H1 (cell line): ENCODE measurements around the gene MAN1C1. TPM values are rescaled to one million over a fixed set of nuclear protein-coding genes. Genes with fewer than 3 reads are reported as not detected.

Experiments
- CTCF ChIA-PET: fragments of 300-600 bp; sonication (Branson Sonifier 250); formaldehyde crosslinking; loops from one replicate; lab custom pipeline; 2021; ENCODE audit not compliant: partially characterized antibody; lab: Charles Lee
- POLR2A ChIA-PET: fragments of 300-600 bp; sonication (Branson Sonifier 250); formaldehyde crosslinking; loops from one replicate; lab custom pipeline; 2021; ENCODE audit warnings: inconsistent platforms; ENCODE audit not compliant: partially characterized antibody; lab: Charles Lee
- DNase-seq, 2 experiments: peaks; one replicate each; pipeline versions ENCODE4 v3.0.0 to v3.0.0-alpha.2; 2010 to 2022; ENCODE audit warnings: low spot score in 2 of 2, low read depth in 1 of 2, mixed read lengths in 1 of 2
- FAIRE-seq: peaks from 2 replicates; lab custom pipeline; 2011; peaks lifted over from hg19 to GRCh38; lab: Jason Lieb, UNC
- H2AFZ ChIP-seq: 2 replicates; pipeline ENCODE4 v1.8.1; 2012; ENCODE audit warnings: low read length, inconsistent platforms
- H2AK5ac ChIP-seq: 2 replicates; pipeline ENCODE4 v1.6.1; 2013; ENCODE audit warnings: low read depth, low read length
- H2BK120ac ChIP-seq: replicated peaks from 2 replicates; pipeline ENCODE3; 2013; ENCODE audit warnings: low read depth, low read length, inconsistent platforms
- H2BK12ac ChIP-seq: 2 replicates; pipeline ENCODE4 v1.6.1; 2013; ENCODE audit warnings: low read depth, low read length
- H2BK15ac ChIP-seq: 2 replicates; pipeline ENCODE4 v1.6.1; 2013; ENCODE audit warnings: low read length
- H2BK20ac ChIP-seq: 2 replicates; pipeline ENCODE4 v1.6.1; 2013; ENCODE audit warnings: low read length
- H2BK5ac ChIP-seq: 2 replicates; pipeline ENCODE4 v1.6.1; 2013; ENCODE audit warnings: low read depth, low read length
- H3K14ac ChIP-seq: 2 replicates; pipeline ENCODE4 v1.6.1; 2013; ENCODE audit warnings: inconsistent platforms; ENCODE audit not compliant: insufficient read length
- H3K18ac ChIP-seq: 2 replicates; pipeline ENCODE4 v1.6.1; 2013; ENCODE audit warnings: low read length; ENCODE audit errors: extremely low read depth
- H3K23ac ChIP-seq: 2 replicates; pipeline ENCODE4 v1.6.1; 2013; ENCODE audit warnings: inconsistent platforms; ENCODE audit not compliant: insufficient read length
- H3K23me2 ChIP-seq: 2 replicates; pipeline ENCODE4 v1.6.1; 2013; ENCODE audit warnings: low read depth, low read length
- H3K27ac ChIP-seq: 2 replicates; pipeline ENCODE4 v1.6.1; 2011; ENCODE audit warnings: low read depth, low read length, inconsistent platforms
- H3K27me3 ChIP-seq, 4 experiments: replicated peaks in 1 of 4; 1 replicate in 1 of 4; 2 replicates in 3 of 4; pipeline versions ENCODE4 v1.6.1 to v1.8.1; 2011 to 2013; ENCODE audit warnings: low read length in 3 of 4, mild to moderate bottlenecking in 3 of 4, inconsistent platforms in 2 of 4, mixed read lengths in 2 of 4, moderate library complexity in 1 of 4; ENCODE audit not compliant: control insufficient read depth in 3 of 4, insufficient read depth in 3 of 4; ENCODE audit errors: extremely low read depth in 1 of 4
- H3K36me3 ChIP-seq, 4 experiments: 2 replicates each; pipeline versions ENCODE4 v1.6.1 to v1.8.1; 2011 to 2013; ENCODE audit warnings: mild to moderate bottlenecking in 4 of 4, low read length in 3 of 4, moderate library complexity in 2 of 4, control low read depth in 1 of 4, inconsistent platforms in 1 of 4; ENCODE audit not compliant: insufficient read depth in 4 of 4, control insufficient read depth in 2 of 4
- H3K4ac ChIP-seq: replicated peaks from 2 replicates; pipeline ENCODE3; 2013; ENCODE audit warnings: low read length, low read depth, mixed read lengths, inconsistent platforms; ENCODE audit not compliant: insufficient read length
- H3K4me1 ChIP-seq, 4 experiments: replicated peaks in 1 of 4; 1 replicate in 1 of 4; 2 replicates in 3 of 4; pipeline versions ENCODE4 v1.6.1 to v1.8.1; 2011 to 2013; ENCODE audit warnings: low read length in 3 of 4, inconsistent platforms in 2 of 4, mixed read lengths in 1 of 4; ENCODE audit not compliant: insufficient read depth in 4 of 4, control insufficient read depth in 3 of 4
- H3K4me2 ChIP-seq, 2 experiments: 2 replicates each; pipeline versions ENCODE4 v1.6.1 to v1.8.1; 2011 to 2013; ENCODE audit warnings: low read depth in 2 of 2, low read length in 2 of 2, control low read depth in 1 of 2, inconsistent platforms in 1 of 2, mild to moderate bottlenecking in 1 of 2; ENCODE audit not compliant: insufficient read depth in 1 of 2
- H3K4me3 ChIP-seq, 4 experiments: fragments of 200-600, 300-600 bp in 1 of 4; sonication (generic), shearing (Covaris generic), sonication (Bioruptor Twin) in 1 of 4; 2 replicates each; pipeline versions ENCODE4 v1.5.1 to v1.8.1; 2011 to 2016; ENCODE audit warnings: low read length in 4 of 4, low read depth in 3 of 4, control low read depth in 2 of 4, inconsistent platforms in 2 of 4, mild to moderate bottlenecking in 2 of 4, mixed read lengths in 1 of 4, moderate library complexity in 1 of 4; ENCODE audit not compliant: insufficient read depth in 2 of 4; ENCODE audit errors: extremely low read depth in 1 of 4
- H3K56ac ChIP-seq: replicated peaks from 2 replicates; pipeline ENCODE3; 2013; ENCODE audit warnings: low read depth, mild to moderate bottlenecking, mixed read lengths, low read length, inconsistent platforms; ENCODE audit not compliant: insufficient read length
- H3K79me1 ChIP-seq: 2 replicates; pipeline ENCODE4 v1.6.1; 2013; ENCODE audit warnings: low read depth, low read length, control low read depth
- H3K79me2 ChIP-seq, 2 experiments: 2 replicates each; pipeline versions ENCODE4 v1.6.1 to v1.8.1; 2012 to 2013; ENCODE audit warnings: low read length in 2 of 2, mild to moderate bottlenecking in 2 of 2, inconsistent platforms in 1 of 2; ENCODE audit not compliant: insufficient read depth in 2 of 2, control insufficient read depth in 1 of 2
- H3K9ac ChIP-seq, 4 experiments: replicated peaks in 1 of 4; 1 replicate in 1 of 4; 2 replicates in 3 of 4; pipeline versions ENCODE4 v1.6.1 to v1.8.1; 2011 to 2013; ENCODE audit warnings: low read depth in 3 of 4, low read length in 3 of 4, control low read depth in 2 of 4, mild to moderate bottlenecking in 2 of 4, moderate library complexity in 2 of 4, inconsistent platforms in 1 of 4; ENCODE audit errors: extremely low read depth in 1 of 4
- H3K9me3 ChIP-seq, 2 experiments: 2 replicates each; pipeline versions ENCODE4 v1.6.1 to v1.8.1; 2012 to 2013; ENCODE audit warnings: mild to moderate bottlenecking in 2 of 2, moderate library complexity in 2 of 2, control low read depth in 1 of 2, inconsistent platforms in 1 of 2, low read depth in 1 of 2, low read length in 1 of 2, mixed read lengths in 1 of 2; ENCODE audit not compliant: insufficient read depth in 2 of 2
- H4K20me1 ChIP-seq, 2 experiments: replicated peaks in 1 of 2; 2 replicates each; pipeline versions ENCODE3 to v1.8.1; 2011 to 2013; ENCODE audit warnings: inconsistent platforms in 2 of 2, low read length in 2 of 2, mild to moderate bottlenecking in 1 of 2; ENCODE audit not compliant: insufficient read depth in 2 of 2, control insufficient read depth in 1 of 2
- H4K5ac ChIP-seq: 2 replicates; pipeline ENCODE4 v1.6.1; 2013; ENCODE audit warnings: low read length, low read depth, mixed read lengths, inconsistent platforms; ENCODE audit not compliant: insufficient read length
- H4K8ac ChIP-seq: 2 replicates; pipeline ENCODE4 v1.8.0; 2013; ENCODE audit warnings: mild to moderate bottlenecking, moderate library complexity, low read length, inconsistent platforms; ENCODE audit not compliant: insufficient read depth; ENCODE audit errors: extremely low read depth
- H4K91ac ChIP-seq: replicated peaks from 2 replicates; pipeline ENCODE3; 2013; ENCODE audit warnings: low read length, mixed read lengths, inconsistent platforms; ENCODE audit not compliant: insufficient read length
- CBX8 ChIP-seq: fragments of 300-800, 300-1000 bp; sonication (generic); IDR thresholded peaks from 2 replicates; pipeline ENCODE4 v1.7.1; 2016; ENCODE audit warnings: low read depth, low read length, borderline replicate concordance
- HDAC2 ChIP-seq, 2 experiments: fragments of 300-600 bp in 1 of 2; sonication (generic) in 1 of 2; IDR thresholded peaks; 2 replicates each; pipeline ENCODE4 v1.6.1; 2011 to 2012; ENCODE audit warnings: low read depth in 2 of 2, low read length in 2 of 2, mild to moderate bottlenecking in 2 of 2, moderate library complexity in 2 of 2, borderline replicate concordance in 1 of 2, inconsistent platforms in 1 of 2
- JUND ChIP-seq: IDR thresholded peaks from 2 replicates; pipeline ENCODE4 v1.6.1; 2011; ENCODE audit warnings: mild to moderate bottlenecking, improper control_type of control experiment, low read length
- MAFK ChIP-seq: IDR thresholded peaks from 2 replicates; pipeline ENCODE4 v1.6.1; 2012; ENCODE audit warnings: low read depth, mild to moderate bottlenecking, improper control_type of control experiment, low read length
- POLR2A ChIP-seq, 2 experiments: IDR thresholded peaks; 1 replicate in 1 of 2; 2 replicates in 1 of 2; pipeline ENCODE4 v1.6.1; 2011; ENCODE audit warnings: low read depth in 2 of 2, low read length in 2 of 2, mild to moderate bottlenecking in 2 of 2; ENCODE audit errors: control extremely low read depth in 1 of 2
- RFX5 ChIP-seq: IDR thresholded peaks from 2 replicates; pipeline ENCODE4 v1.6.1; 2011; ENCODE audit warnings: low read depth, low read length, improper control_type of control experiment, borderline replicate concordance
- SIN3A ChIP-seq, 2 experiments: IDR thresholded peaks in 1 of 2; conservative IDR thresholded peaks in 1 of 2; 2 replicates each; pipeline ENCODE4 v1.6.1; 2011 to 2012; ENCODE audit warnings: low read length in 2 of 2, improper control_type of control experiment in 1 of 2, low read depth in 1 of 2, mild to moderate bottlenecking in 1 of 2
- SIX5 ChIP-seq: IDR thresholded peaks from 2 replicates; pipeline ENCODE4 v1.6.1; 2011; ENCODE audit warnings: mild to moderate bottlenecking, low read depth, low read length
- WGBS, 2 experiments: shearing (Covaris generic) in 1 of 2; methylation state at CpG; one replicate each; pipeline versions ENCODE4 v1.1.6 to v1.1.7; 2013 to 2015; ENCODE audit warnings: low lambda C conversion rate in 2 of 2, mixed read lengths in 2 of 2, inconsistent platforms in 1 of 2, low coverage in 1 of 2, missing lambda C conversion rate in 1 of 2; ENCODE audit not compliant: insufficient replicate concordance in 2 of 2, insufficient coverage in 1 of 2, insufficient read length in 1 of 2; ENCODE audit errors: extremely low coverage in 1 of 2, missing lambda C conversion rate in 1 of 2; 5-methylcytosine and 5-hydroxymethylcytosine counted together
- polyA plus RNA-seq, 7 experiments: library from polyadenylated mRNA; depleted of rRNA in 3 of 7; stranded (reverse) in 5 of 7; unstranded in 2 of 7; fragments of >200 nt in 5 of 7; fragments of 200-250 nt in 2 of 7; gene quantifications; 1 replicate in 5 of 7; 2 replicates in 1 of 7; 4 replicates in 1 of 7; pipeline versions ENCODE4 v1.2.1 to v1.2.3, GENCODE V29; 2011 to 2013; ENCODE audit warnings: missing spikeins in 2 of 7, mixed read lengths in 2 of 7
- total RNA-seq: library from RNA; stranded (reverse); fragmentation: NEBNext Ultra II Directional; extraction: Animal tissue kit (Norgen Biotek cat#: 25700); gene quantifications from 2 replicates; pipeline ENCODE4 v1.2.1, GENCODE V29; 2021
- TF ChIP-seq, protein P1 (sequence below): IDR thresholded peaks from 2 replicates; pipeline ENCODE4 v1.6.1; 2012; ENCODE audit warnings: low read length, inconsistent platforms
- TF ChIP-seq, protein P2 (sequence below): IDR thresholded peaks from 2 replicates; pipeline ENCODE4 v1.6.1; 2012; ENCODE audit warnings: inconsistent platforms

Gene MAN1C1
- total and polyA plus RNA-seq, 2 of the 8 experiments (the other 6 are each of a cell fraction or from before 2014, with no cell fraction given): 7.8 to 15.2 TPM

DNA sequence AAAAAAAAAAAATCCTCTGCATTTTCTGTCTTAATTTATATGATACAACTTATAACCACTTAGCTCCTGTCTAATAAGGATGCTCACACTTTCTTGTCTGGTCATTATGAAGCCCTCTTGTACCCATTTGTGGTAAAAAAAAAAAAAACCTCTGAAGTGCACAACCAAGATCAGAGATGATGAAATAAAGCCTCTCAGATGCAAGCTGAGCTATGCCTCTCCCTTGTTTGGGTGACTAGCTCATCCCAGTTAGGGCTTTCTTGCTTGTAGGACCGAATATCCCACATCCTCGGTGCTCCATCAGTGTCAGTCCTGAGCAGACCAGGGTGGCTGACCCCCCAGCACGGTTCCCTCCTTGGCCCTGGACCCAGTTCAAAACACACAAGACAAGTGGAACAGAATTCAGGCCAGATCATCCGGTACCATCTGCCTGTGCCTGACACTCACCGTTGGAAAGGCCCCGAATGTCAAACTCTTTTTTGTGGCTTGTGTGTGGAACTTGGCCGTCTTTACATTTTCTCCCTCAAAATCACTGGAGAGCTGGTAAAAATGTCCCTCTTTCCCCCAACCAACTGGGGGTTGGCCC, 177.1 kb downstream of the MAN1C1 start:
- Histone ChIP-seq H3K4me1 (peaks cover 2 to 5% (median 4%) of the 10 kb centered on the region in 4 experiments; a peak in 6 of 7 replicates), H2BK20ac (no peak overlapping the region), H2BK120ac (no peak overlapping the region), H2BK12ac (no peak overlapping the region), H3K4me3 (no peak overlapping the region), H3K56ac (no peak overlapping the region), H4K8ac (no peak overlapping the region), H2BK5ac (no peak overlapping the region), H3K27ac (no peak overlapping the region; the same call in 1 of the 2 replicates), H3K9ac (no peak overlapping the region), H3K4me2 (no peak overlapping the region), H4K20me1 (no peaks in the 10 kb centered on the region), H3K14ac (no peak overlapping the region), H2AFZ (no peak overlapping the region), H3K23me2 (no peaks in the 10 kb centered on the region), H3K79me1 (no peaks in the 10 kb centered on the region), H3K9me3 (no peaks in the 10 kb centered on the region), H3K23ac (no peak overlapping the region), H3K18ac (no peak overlapping the region), H3K4ac (no peak overlapping the region), H2BK15ac (no peak overlapping the region), H2AK5ac (no peak overlapping the region), H4K5ac (no peak overlapping the region), H3K36me3 (no peaks in the 10 kb centered on the region), H4K91ac (no peak overlapping the region), H3K27me3 (no peaks in the 10 kb centered on the region; a peak in 1 of 7 replicates), H3K79me2 (no peaks in the 10 kb centered on the region)
- 75% methylated on average over 7 of the region's 7 CpGs; no CpG with 5 or more reads in 1 of the 2 experiments for WGBS, 2 experiments
- ChIA-PET CTCF (interaction anchor here (0.8 to 4.5 kb wide), 9 partner anchors 11 to 174 kb away, joined by 3 to 26 read pairs (median 4); no protein-coding TSS in a partner anchor), POLR2A (interaction anchor here (0.6 kb wide), 2 partner anchors 13 to 130 kb away, joined by 3 read pairs; no protein-coding TSS in a partner anchor)
- DNase-seq (no peak), FAIRE-seq (no peak)
- no peak for TF ChIP-seq JUND
- TF ChIP-seq SIX5: no peak
- TF ChIP-seq CBX8: no peak
- TF ChIP-seq, protein P1, sequence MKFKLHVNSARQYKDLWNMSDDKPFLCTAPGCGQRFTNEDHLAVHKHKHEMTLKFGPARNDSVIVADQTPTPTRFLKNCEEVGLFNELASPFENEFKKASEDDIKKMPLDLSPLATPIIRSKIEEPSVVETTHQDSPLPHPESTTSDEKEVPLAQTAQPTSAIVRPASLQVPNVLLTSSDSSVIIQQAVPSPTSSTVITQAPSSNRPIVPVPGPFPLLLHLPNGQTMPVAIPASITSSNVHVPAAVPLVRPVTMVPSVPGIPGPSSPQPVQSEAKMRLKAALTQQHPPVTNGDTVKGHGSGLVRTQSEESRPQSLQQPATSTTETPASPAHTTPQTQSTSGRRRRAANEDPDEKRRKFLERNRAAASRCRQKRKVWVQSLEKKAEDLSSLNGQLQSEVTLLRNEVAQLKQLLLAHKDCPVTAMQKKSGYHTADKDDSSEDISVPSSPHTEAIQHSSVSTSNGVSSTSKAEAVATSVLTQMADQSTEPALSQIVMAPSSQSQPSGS: no peak
- TF ChIP-seq RFX5: no peak
- TF ChIP-seq MAFK: no peak
- TF ChIP-seq HDAC2 (IDR thresholded peaks at IDR 0.05; ENCODE audit: borderline replicate concordance in 1 of 2, low read depth in 2 of 2, low read length in 2 of 2): no peak
- no peak for TF ChIP-seq SIN3A (conservative IDR thresholded peaks at IDR 0.05 in 1 of 2, IDR thresholded peaks at IDR 0.05 in 1 of 2; ENCODE audit: low read depth in 1 of 2, low read length in 2 of 2)
- TF ChIP-seq, protein P2, sequence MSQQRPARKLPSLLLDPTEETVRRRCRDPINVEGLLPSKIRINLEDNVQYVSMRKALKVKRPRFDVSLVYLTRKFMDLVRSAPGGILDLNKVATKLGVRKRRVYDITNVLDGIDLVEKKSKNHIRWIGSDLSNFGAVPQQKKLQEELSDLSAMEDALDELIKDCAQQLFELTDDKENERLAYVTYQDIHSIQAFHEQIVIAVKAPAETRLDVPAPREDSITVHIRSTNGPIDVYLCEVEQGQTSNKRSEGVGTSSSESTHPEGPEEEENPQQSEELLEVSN: no peak
- no peak for TF ChIP-seq POLR2A (IDR thresholded peaks at IDR 0.05; ENCODE audit: control extremely low read depth in 1 of 2, low read depth in 2 of 2, low read length in 2 of 2)
